ENCODE results near the gene C9orf40.

C9orf40 gene

GRCh38 chr9:74940600-74940999 lies 12.1 kb downstream of the C9orf40 start:
- DNase-seq (ENCODE audit: low read depth in 2 of 2), result no peak

- no peak for DNase-seq (ENCODE audit: low read depth in 2 of 2)
Observed at GRCh38 chr9:74935008-74935407, 17.7 kb downstream of the C9orf40 start.

GRCh38 chr9:74921737-74922136 lies 31.0 kb downstream of the C9orf40 start:
- no peak for DNase-seq (ENCODE audit: low read depth in 2 of 2)

- no peak for DNase-seq (ENCODE audit: low read depth in 2 of 2)
Observed at GRCh38 chr9:74920944-74921626, 31.6 kb downstream of the C9orf40 start.

GRCh38 chr9:74910036-74910435 lies 42.7 kb downstream of the C9orf40 start:
- DNase-seq (ENCODE audit: low read depth in 2 of 2), result no peak

GRCh38 chr9:74908665-74909064 lies 44.0 kb downstream of the C9orf40 start:
- no peak for DNase-seq (ENCODE audit: low read depth in 2 of 2)

GRCh38 chr9:74907085-74907484 lies 45.6 kb downstream of the C9orf40 start:
- no peak for DNase-seq (ENCODE audit: low read depth in 2 of 2)

- no peak for DNase-seq (ENCODE audit: low read depth in 2 of 2)
Observed at GRCh38 chr9:74901001-74901400, 51.7 kb downstream of the C9orf40 start.

Measured in stimulated activated CD4-positive, alpha-beta T cell treated with anti-CD3 and anti-CD28 coated beads, Interleukin-1b, Interleukin-23, amount 100 ng/mL, for 4 hours (primary cell).